HCT116 (cell line): Measurements from ENCODE around the gene PRRG2. TPM values are rescaled to one million over a fixed set of nuclear protein-coding genes. Genes with fewer than 3 reads are reported as not detected.

Source experiments
- ATAC-seq: fragments of 200-7000 bp; cut with Tn5 transposase; 2 replicates; pipeline ENCODE4 v1.9.1; 2020; ENCODE audit warnings: mild to moderate bottlenecking, moderate library complexity
- BruUV-seq: library from RNA; stranded (reverse); fragments of 400-500 nt; replicated peaks from 2 replicates; lab custom pipeline; 2021; lab: Mats Ljungman, UMichigan
- CTCF ChIA-PET: fragments of 300-600 bp; sonication (Branson Sonifier 250); formaldehyde crosslinking; loops from one replicate; lab custom pipeline; 2021; ENCODE audit warnings: antibody characterized with exemption; lab: Charles Lee
- POLR2A ChIA-PET: fragments of 300-600, 350-600 bp; sonication (Branson Sonifier 250); formaldehyde crosslinking; loops from one replicate; lab custom pipeline; 2021; ENCODE audit warnings: antibody characterized with exemption; lab: Charles Lee
- RAD21 ChIA-PET, 2 experiments: fragments of 300-600 bp; sonication (Branson Sonifier 250); formaldehyde crosslinking; loops; one replicate each; lab custom pipeline; 2023; ENCODE audit warnings: low total read pairs in 2 of 2; ENCODE audit not compliant: uncharacterized antibody in 2 of 2, unreplicated experiment in 2 of 2, low non-redundant PET in 1 of 2; lab: Charles Lee
- DNase-seq: peaks from one replicate; pipeline ENCODE4 v3.0.0-alpha.2; 2010; ENCODE audit warnings: low read depth, low spot score
- H2AFZ ChIP-seq: fragments of 200-600 bp; shearing (Covaris generic), sonication (generic); 2 replicates; pipeline ENCODE4 v1.6.1; 2017; ENCODE audit warnings: low read depth, mixed run types, mixed read lengths, antibody characterized with exemption, low read length; ENCODE audit not compliant: poor library complexity, severe bottlenecking
- H3K27ac ChIP-seq: 2 replicates; pipeline ENCODE4 v1.5.1; 2012; ENCODE audit warnings: low read depth, low read length
- H3K27me3 ChIP-seq: fragments of 200-600 bp; sonication (generic); 2 replicates; pipeline ENCODE4 v1.6.1; 2016; ENCODE audit warnings: mixed run types, low read length, mixed read lengths; ENCODE audit not compliant: insufficient read depth
- H3K36me3 ChIP-seq, 2 experiments: fragments of 200-500 bp in 1 of 2; fragments of 200-600 bp in 1 of 2; sonication (Bioruptor generic) in 1 of 2; sonication (generic) in 1 of 2; 2 replicates each; pipeline versions ENCODE4 v1.5.1 to v1.6.1; 2014 to 2016; ENCODE audit warnings: low read length in 2 of 2, inconsistent platforms in 1 of 2, mixed read lengths in 1 of 2, mixed run types in 1 of 2; ENCODE audit not compliant: insufficient read depth in 2 of 2, control insufficient read depth in 1 of 2
- H3K4me1 ChIP-seq, 2 experiments: fragments of 200-600 bp in 1 of 2; sonication (generic) in 1 of 2; 2 replicates each; pipeline versions ENCODE4 v1.5.1 to v1.6.1; 2012 to 2017; ENCODE audit warnings: low read length in 2 of 2, inconsistent platforms in 1 of 2, mild to moderate bottlenecking in 1 of 2, mixed read lengths in 1 of 2, mixed run types in 1 of 2, moderate library complexity in 1 of 2; ENCODE audit not compliant: insufficient read depth in 2 of 2, control insufficient read depth in 1 of 2
- H3K4me2 ChIP-seq: fragments of 200-600 bp; sonication (generic); 2 replicates; pipeline ENCODE4 v1.6.1; 2017; ENCODE audit warnings: mixed run types, low read length, mixed read lengths
- H3K4me3 ChIP-seq, 2 experiments: fragments of 200-600 bp in 1 of 2; sonication (generic) in 1 of 2; replicated peaks in 1 of 2; 2 replicates each; pipeline ENCODE4 v1.5.1; 2011 to 2016; ENCODE audit warnings: low read length in 2 of 2, control low read depth in 1 of 2, low read depth in 1 of 2, mild to moderate bottlenecking in 1 of 2, mixed read lengths in 1 of 2, mixed run types in 1 of 2
- H3K79me2 ChIP-seq: fragments of 200-600 bp; sonication (generic); 2 replicates; pipeline ENCODE4 v1.6.1; 2017; ENCODE audit warnings: mild to moderate bottlenecking, mixed run types, low read length, moderate library complexity, mixed read lengths; ENCODE audit not compliant: insufficient read depth
- H3K9ac ChIP-seq: fragments of 200-600 bp; sonication (generic); 2 replicates; pipeline ENCODE4 v1.6.1; 2016; ENCODE audit warnings: low read length, mixed read lengths
- H3K9me2 ChIP-seq: fragments of 200-600 bp; sonication (generic), shearing (Covaris generic); 2 replicates; pipeline ENCODE4 v1.6.1; 2017; ENCODE audit warnings: mixed run types, mild to moderate bottlenecking, moderate library complexity; ENCODE audit not compliant: insufficient read depth
- H3K9me3 ChIP-seq, 2 experiments: fragments of 200-500 bp in 1 of 2; fragments of 200-600 bp in 1 of 2; sonication (Bioruptor generic) in 1 of 2; sonication (generic) in 1 of 2; 2 replicates each; pipeline ENCODE4 v1.6.1; 2014 to 2017; ENCODE audit warnings: low read length in 2 of 2, mixed read lengths in 2 of 2, inconsistent platforms in 1 of 2, low read depth in 1 of 2, mild to moderate bottlenecking in 1 of 2, mixed run types in 1 of 2, moderate library complexity in 1 of 2; ENCODE audit not compliant: control insufficient read depth in 1 of 2, insufficient read depth in 1 of 2
- H4K20me1 ChIP-seq: fragments of 200-600 bp; sonication (generic), shearing (Covaris generic); 2 replicates; pipeline ENCODE4 v1.6.1; 2017; ENCODE audit warnings: mixed run types, mild to moderate bottlenecking, moderate library complexity; ENCODE audit not compliant: insufficient read depth
- CBX3 ChIP-seq: IDR thresholded peaks from 2 replicates; pipeline ENCODE4 v1.6.1; 2012; ENCODE audit warnings: low read depth
- CEBPB ChIP-seq: IDR thresholded peaks from 2 replicates; pipeline ENCODE4 v1.6.1; 2012; ENCODE audit warnings: low read depth
- EGR1 ChIP-seq: IDR thresholded peaks from 2 replicates; pipeline ENCODE4 v1.6.1; 2012; ENCODE audit warnings: low read depth
- ELF1 ChIP-seq: IDR thresholded peaks from 2 replicates; pipeline ENCODE4 v1.6.1; 2012; ENCODE audit warnings: low read depth, borderline replicate concordance
- EZH2 ChIP-seq: fragments of 200-600 bp; sonication (generic); IDR thresholded peaks from 2 replicates; pipeline ENCODE4 v1.6.1; 2017; ENCODE audit warnings: antibody characterized with exemption, mixed run types
- FOSL1 ChIP-seq: IDR thresholded peaks from 2 replicates; pipeline ENCODE4 v1.6.1; 2012; ENCODE audit warnings: low read depth
- JUND ChIP-seq: IDR thresholded peaks from 2 replicates; pipeline ENCODE4 v1.6.1; 2012
- MAX ChIP-seq: IDR thresholded peaks from 2 replicates; pipeline ENCODE4 v1.6.1; 2012
- POLR2A ChIP-seq: IDR thresholded peaks from 2 replicates; pipeline ENCODE4 v1.7.0; 2011; ENCODE audit warnings: borderline replicate concordance; ENCODE audit not compliant: insufficient read depth, insufficient read length; ENCODE audit errors: extremely low read depth
- POLR2AphosphoS5 ChIP-seq: IDR thresholded peaks from 2 replicates; pipeline ENCODE4 v1.6.1; 2011; ENCODE audit warnings: mild to moderate bottlenecking, low read depth, low read length, moderate library complexity
- RAD21 ChIP-seq: IDR thresholded peaks from 2 replicates; pipeline ENCODE4 v1.6.1; 2012; ENCODE audit warnings: low read depth, mild to moderate bottlenecking
- SIN3A ChIP-seq: IDR thresholded peaks from 2 replicates; pipeline ENCODE4 v1.6.1; 2012; ENCODE audit warnings: low read depth
- SP1 ChIP-seq: IDR thresholded peaks from 2 replicates; pipeline ENCODE4 v1.6.1; 2012; ENCODE audit warnings: low read depth
- TCF7L2 ChIP-seq: IDR thresholded peaks from 2 replicates; pipeline ENCODE4 v1.7.0; 2011; ENCODE audit warnings: borderline replicate concordance, inconsistent platforms; ENCODE audit not compliant: insufficient read depth, insufficient read length; ENCODE audit errors: extremely low read depth
- YY1 ChIP-seq: IDR thresholded peaks from 2 replicates; pipeline ENCODE4 v1.6.1; 2011; ENCODE audit warnings: low read length, low read depth, moderate library complexity, mild to moderate bottlenecking; ENCODE audit not compliant: insufficient replicate concordance; ENCODE audit errors: extremely low read depth
- ZFX ChIP-seq: fragments of 450-650 bp; IDR thresholded peaks from 2 replicates; pipeline ENCODE4 v1.6.1; 2017
- ZNF274 ChIP-seq: fragments of 200-500 bp; sonication (Bioruptor generic); IDR thresholded peaks from 2 replicates; pipeline ENCODE4 v1.6.1; 2014; ENCODE audit warnings: mild to moderate bottlenecking, low read depth, low read length, inconsistent platforms
- intact Hi-C: fragments of 100-400 bp; cut with micrococcal nuclease; formaldehyde crosslinking; loops from 2 replicates; pipeline ENCODE4 v1.10.0; 2022
- total RNA-seq: library from RNA; stranded (reverse); gene quantifications from one replicate; pipeline ENCODE4 v1.2.1, GENCODE V29; 2021; ENCODE audit not compliant: unreplicated experiment
- TF ChIP-seq, protein P1 (sequence below): IDR thresholded peaks from 2 replicates; pipeline ENCODE4 v1.6.1; 2012; ENCODE audit warnings: low read depth
- TF ChIP-seq, protein P2 (sequence below), 3 experiments: fragments of 200-600 bp in 1 of 3; sonication (generic) in 1 of 3; IDR thresholded peaks in 2 of 3; conservative IDR thresholded peaks in 1 of 3; 2 replicates each; pipeline ENCODE4 v1.5.1; 2012 to 2017; ENCODE audit warnings: low read depth in 2 of 3, low read length in 2 of 3, antibody characterized with exemption in 1 of 3, borderline replicate concordance in 1 of 3, control low read depth in 1 of 3, mild to moderate bottlenecking in 1 of 3, mixed read lengths in 1 of 3, mixed run types in 1 of 3, moderate library complexity in 1 of 3; ENCODE audit not compliant: insufficient read depth in 1 of 3
- TF ChIP-seq, protein P3 (sequence below): IDR thresholded peaks from 2 replicates; pipeline ENCODE4 v1.6.1; 2011; ENCODE audit warnings: mild to moderate bottlenecking, low read length, moderate library complexity; ENCODE audit not compliant: insufficient replicate concordance; ENCODE audit errors: extremely low read depth

PRRG2 gene
- total RNA-seq, 1 experiment from 2014 or later: 6.2 TPM

GRCh38 chr19:49585023-49585422, 3.9 kb downstream of the PRRG2 start:
- H3K4me1 ChIP-seq: peaks cover 4 to 18% of the 10 kb centered on the region in 2 experiments; a peak in 3 of 4 replicates
- CTCF ChIA-PET: no interaction called here
- RAD21 ChIA-PET: no interaction called here
- no peaks in the 10 kb centered on the region for H3K9me2 ChIP-seq
- ATAC-seq (no peak), DNase-seq (no peak)
- intact Hi-C loops: no loop called here
- H3K27ac ChIP-seq: no peak overlapping the region
- H3K79me2 ChIP-seq: peaks cover 4% of the 10 kb centered on the region
- BruUV-seq: no TSS peak
- TF ChIP-seq JUND (no peak), YY1 (no peak), TCF7L2 (no peak), EZH2 (no peak), MAX (no peak), SIN3A (no peak), CBX3 (no peak), RAD21 (no peak), ZFX (no peak), EGR1 (no peak), CEBPB (no peak), POLR2AphosphoS5 (no peak), ELF1 (no peak), FOSL1 (no peak), ZNF274 (no peak), POLR2A (no peak), SP1 (no peak)
- TF ChIP-seq, protein P1, sequence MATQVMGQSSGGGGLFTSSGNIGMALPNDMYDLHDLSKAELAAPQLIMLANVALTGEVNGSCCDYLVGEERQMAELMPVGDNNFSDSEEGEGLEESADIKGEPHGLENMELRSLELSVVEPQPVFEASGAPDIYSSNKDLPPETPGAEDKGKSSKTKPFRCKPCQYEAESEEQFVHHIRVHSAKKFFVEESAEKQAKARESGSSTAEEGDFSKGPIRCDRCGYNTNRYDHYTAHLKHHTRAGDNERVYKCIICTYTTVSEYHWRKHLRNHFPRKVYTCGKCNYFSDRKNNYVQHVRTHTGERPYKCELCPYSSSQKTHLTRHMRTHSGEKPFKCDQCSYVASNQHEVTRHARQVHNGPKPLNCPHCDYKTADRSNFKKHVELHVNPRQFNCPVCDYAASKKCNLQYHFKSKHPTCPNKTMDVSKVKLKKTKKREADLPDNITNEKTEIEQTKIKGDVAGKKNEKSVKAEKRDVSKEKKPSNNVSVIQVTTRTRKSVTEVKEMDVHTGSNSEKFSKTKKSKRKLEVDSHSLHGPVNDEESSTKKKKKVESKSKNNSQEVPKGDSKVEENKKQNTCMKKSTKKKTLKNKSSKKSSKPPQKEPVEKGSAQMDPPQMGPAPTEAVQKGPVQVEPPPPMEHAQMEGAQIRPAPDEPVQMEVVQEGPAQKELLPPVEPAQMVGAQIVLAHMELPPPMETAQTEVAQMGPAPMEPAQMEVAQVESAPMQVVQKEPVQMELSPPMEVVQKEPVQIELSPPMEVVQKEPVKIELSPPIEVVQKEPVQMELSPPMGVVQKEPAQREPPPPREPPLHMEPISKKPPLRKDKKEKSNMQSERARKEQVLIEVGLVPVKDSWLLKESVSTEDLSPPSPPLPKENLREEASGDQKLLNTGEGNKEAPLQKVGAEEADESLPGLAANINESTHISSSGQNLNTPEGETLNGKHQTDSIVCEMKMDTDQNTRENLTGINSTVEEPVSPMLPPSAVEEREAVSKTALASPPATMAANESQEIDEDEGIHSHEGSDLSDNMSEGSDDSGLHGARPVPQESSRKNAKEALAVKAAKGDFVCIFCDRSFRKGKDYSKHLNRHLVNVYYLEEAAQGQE: no peak
- TF ChIP-seq, protein P2, sequence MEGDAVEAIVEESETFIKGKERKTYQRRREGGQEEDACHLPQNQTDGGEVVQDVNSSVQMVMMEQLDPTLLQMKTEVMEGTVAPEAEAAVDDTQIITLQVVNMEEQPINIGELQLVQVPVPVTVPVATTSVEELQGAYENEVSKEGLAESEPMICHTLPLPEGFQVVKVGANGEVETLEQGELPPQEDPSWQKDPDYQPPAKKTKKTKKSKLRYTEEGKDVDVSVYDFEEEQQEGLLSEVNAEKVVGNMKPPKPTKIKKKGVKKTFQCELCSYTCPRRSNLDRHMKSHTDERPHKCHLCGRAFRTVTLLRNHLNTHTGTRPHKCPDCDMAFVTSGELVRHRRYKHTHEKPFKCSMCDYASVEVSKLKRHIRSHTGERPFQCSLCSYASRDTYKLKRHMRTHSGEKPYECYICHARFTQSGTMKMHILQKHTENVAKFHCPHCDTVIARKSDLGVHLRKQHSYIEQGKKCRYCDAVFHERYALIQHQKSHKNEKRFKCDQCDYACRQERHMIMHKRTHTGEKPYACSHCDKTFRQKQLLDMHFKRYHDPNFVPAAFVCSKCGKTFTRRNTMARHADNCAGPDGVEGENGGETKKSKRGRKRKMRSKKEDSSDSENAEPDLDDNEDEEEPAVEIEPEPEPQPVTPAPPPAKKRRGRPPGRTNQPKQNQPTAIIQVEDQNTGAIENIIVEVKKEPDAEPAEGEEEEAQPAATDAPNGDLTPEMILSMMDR (IDR thresholded peaks at IDR 0.05 in 2 of 3, conservative IDR thresholded peaks at IDR 0.05 in 1 of 3; ENCODE audit: borderline replicate concordance in 1 of 3, insufficient read depth in 1 of 3, low read depth in 2 of 3, low read length in 2 of 3): no peak
- TF ChIP-seq, protein P3, sequence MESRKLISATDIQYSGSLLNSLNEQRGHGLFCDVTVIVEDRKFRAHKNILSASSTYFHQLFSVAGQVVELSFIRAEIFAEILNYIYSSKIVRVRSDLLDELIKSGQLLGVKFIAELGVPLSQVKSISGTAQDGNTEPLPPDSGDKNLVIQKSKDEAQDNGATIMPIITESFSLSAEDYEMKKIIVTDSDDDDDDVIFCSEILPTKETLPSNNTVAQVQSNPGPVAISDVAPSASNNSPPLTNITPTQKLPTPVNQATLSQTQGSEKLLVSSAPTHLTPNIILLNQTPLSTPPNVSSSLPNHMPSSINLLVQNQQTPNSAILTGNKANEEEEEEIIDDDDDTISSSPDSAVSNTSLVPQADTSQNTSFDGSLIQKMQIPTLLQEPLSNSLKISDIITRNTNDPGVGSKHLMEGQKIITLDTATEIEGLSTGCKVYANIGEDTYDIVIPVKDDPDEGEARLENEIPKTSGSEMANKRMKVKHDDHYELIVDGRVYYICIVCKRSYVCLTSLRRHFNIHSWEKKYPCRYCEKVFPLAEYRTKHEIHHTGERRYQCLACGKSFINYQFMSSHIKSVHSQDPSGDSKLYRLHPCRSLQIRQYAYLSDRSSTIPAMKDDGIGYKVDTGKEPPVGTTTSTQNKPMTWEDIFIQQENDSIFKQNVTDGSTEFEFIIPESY: no peak
- H4K20me1 ChIP-seq: no peaks in the 10 kb centered on the region
- H3K36me3 ChIP-seq: no peaks in the 10 kb centered on the region
- no peaks in the 10 kb centered on the region for H3K27me3 ChIP-seq
- POLR2A ChIA-PET: interaction anchor here (1.5 kb wide), 1 partner anchor 56 kb away, joined by 4 read pairs; no protein-coding TSS in a partner anchor
- H3K4me2 ChIP-seq: no peak overlapping the region
- H3K9ac ChIP-seq: no peak overlapping the region
- no peak overlapping the region for H2AFZ ChIP-seq
- no peak overlapping the region for H3K4me3 ChIP-seq
- no peaks in the 10 kb centered on the region for H3K9me3 ChIP-seq
